Mesenteric fat pad (tissue), 1 donor: ENCODE data around the gene IRF5. TPM values are rescaled to one million over a fixed set of nuclear protein-coding genes. Genes with fewer than 3 reads are reported as not detected.
A peak's percentile ranks its signal among the peaks of the same experiment; 100 is the strongest.

Experiments used
- DNase-seq: peaks from one replicate; pipeline ENCODE4 v3.0.0-alpha.2; 2020; ENCODE audit warnings: low spot score
- total RNA-seq: library from RNA; stranded (reverse); fragmentation: NEBNext Ultra II Directional; extraction: Animal tissue kit (Norgen Biotek cat#: 25700); gene quantifications from one replicate; pipeline ENCODE4 v1.2.1, GENCODE V29; 2021
- donor health status: DM: yes; HTN: yes; CAD: no.

IRF5 gene
- total RNA-seq, 1 donor from 2014 or later, result 17.3 TPM

GRCh38 chr7:128906001-128906765, 31.5 kb upstream of the IRF5 start:
- peak; percentile 85 for DNase-seq

DNA sequence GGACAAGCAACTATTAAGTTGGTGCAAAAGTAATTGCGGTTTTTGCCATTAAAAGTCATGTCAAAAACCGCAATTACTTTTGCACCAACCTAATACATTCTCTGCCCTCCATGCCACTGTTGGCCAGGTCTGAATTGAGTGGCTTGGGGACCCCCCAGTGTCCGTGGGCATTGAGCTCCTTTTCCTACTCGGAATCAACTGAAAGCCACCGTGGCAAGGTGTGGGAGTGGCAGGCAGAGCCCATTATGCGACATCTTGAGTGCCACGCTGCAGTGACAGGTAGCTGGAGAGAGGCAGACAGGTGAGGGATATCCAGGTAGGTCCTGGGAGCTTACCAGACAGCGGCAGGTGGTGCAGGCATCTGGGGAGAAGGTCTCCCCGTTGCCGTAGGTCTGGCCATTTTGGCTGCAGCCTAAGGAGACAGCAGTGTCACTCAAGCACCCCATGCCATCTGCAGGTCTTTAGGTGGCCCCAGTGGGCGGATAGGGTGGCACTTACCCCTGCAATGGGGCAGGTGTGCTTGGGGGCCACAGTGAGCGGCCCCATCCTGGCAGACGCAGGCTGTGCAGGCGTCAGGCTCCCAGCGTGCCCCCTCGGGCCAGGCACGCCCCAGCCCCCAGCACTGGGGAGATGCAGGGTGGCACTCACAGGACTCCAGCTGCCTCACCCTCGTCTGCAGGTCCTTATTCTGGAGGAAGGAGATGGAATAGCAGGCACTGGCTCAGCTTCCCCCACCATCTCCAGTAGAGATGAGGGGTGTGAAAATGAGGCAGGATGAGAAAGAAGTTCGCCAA, 30.8 kb upstream of the IRF5 start:
- DNase-seq, result peak; percentile 75

DNA sequence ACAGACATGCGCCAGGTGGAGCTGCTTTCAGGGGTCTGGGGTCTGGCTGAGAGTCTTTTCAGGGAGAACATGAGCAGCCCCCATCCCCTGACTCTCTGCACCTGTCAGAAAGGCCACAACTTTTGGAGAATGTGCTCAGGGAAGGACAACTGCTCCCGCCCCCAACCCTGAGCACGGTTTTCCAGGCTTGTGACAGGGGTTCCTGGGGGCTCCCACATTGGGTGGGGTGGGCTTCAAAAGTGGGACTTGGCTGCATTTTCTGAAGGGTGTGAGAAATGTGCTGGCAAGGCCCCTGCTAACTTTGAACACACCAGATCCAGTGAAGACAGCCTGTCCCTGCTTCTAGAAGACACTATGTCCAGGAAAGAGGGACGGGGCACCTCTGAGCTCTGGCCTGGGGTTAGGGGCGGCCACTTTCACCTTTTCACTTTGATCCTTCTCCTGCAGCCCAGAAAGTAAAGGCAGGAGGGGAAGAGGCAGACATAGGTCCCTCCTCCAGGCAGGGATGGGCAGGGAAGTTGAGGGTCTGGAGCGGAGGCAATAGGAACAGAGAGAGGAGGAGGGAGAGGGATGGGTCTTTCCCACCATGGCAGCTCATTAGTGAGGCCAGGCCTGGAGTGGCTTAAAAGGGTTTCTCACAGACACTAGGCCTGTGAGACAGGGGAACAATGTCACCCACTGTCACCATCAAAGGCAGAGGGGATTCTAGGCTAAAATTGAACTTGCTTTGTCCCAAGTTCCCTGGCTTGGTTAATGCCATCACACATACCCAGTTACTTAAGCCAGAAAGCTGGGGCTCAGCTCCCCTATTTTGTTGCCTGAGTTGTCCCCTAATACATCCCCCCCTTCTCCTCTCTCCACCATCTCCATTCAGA, 28.7 kb upstream of the IRF5 start:
- peak; percentile 73 for DNase-seq

DNA sequence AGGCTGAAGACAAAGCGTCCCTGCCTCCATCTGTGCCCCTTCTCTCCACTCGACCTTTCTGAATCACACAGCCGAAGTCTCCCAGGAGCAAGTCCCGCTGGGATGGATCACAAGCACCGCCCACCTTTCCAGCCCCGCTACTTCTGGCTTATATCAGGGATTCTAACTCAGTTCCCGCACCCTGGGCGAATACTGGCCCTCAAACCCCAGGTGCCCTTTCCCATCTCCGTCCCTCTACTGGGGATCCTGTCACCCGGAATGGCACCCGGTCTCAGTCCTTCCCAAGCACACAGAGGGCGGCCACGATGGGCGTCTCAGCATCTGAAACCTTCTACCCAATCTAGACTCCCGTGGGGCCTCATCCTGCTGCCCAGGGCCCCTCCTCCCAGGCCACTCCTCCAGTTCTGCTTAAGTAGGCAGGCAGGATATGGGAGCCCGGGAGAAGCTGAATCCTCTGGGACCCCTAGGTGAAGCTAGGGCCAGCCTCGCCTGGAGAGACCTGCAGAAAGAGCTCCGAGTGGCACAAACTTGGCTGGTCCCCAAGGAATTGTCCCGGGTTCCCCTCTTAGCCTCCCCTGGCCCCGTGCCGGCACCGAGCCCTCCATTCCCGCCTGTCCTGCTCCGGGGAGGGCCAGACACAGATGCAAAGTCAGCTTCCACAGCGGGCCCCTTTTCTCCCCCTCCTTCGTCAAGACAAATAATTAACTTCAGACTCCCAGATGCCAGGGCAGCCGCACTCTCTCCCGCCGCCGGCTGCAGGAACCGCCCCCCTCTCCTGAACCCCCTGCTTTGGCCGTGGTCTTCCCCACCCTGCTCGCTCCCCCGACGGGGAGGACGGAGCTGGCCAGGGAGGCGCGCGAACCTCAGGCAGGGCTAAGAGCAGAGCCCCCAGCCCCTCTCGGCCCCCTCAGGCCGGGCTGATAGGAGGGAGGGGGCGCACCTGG, 27.8 kb upstream of the IRF5 start:
- DNase-seq, result peak; percentile 88

DNA sequence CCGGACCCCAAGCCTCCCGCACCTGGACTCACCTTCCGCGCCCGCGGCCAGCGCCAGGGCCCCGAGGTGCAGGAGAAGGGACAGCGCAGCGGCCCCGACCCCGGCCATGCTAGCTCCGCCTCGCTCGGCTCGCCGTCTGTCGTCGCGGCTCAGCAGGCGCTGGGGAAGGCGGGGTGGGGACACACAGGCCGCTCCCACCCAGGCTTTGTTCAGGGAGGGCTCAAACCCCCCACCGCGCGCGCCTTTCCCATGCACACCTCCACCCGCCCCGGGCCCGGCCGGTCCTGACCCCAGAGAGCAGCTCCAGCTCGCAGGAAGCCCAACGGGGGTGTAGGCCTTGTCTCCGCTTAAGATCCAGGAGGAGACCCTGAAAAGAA, 27.2 kb upstream of the IRF5 start, which contains the start of gene KCP:
TSS of gene KCP (minus strand) at position 141 of the 377 bp plus-strand sequence. CDS start at position 108, 33 bp downstream.
- peak; percentile 84 for DNase-seq

DNA sequence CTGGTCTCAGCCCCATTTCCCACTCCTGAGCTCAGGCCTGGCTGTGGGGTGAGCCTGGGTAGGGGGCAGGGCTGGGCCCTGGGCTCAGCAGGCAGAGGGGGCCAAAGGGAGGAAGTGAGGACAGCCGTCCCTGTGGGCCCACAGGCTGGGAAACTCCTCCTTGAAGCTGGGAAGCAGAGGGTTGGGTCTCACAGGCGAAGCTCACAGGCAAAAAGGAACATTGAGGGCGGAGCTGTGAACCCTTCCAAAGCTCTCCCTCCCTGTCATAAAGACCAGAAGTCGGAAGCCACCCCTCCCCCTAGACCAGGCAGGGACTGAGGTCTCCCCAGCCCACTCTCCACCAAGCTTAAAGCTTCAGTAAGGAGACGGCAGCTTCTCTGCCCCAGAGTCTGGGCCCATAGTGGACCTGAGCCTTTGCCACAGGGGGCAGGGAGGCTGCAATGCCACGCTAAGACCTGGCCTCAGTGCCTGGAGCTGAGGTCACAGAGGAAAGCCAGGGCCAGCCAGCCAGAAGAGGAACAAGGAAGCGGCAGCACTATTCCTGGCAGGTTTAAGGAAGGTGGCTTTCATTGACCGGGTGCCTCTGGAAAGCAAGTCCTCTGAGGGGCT, 26.2 kb upstream of the IRF5 start:
- peak; percentile 85 for DNase-seq

GRCh38 chr7:128912281-128912680, 25.4 kb upstream of the IRF5 start:
- peak; percentile 64 for DNase-seq

DNA sequence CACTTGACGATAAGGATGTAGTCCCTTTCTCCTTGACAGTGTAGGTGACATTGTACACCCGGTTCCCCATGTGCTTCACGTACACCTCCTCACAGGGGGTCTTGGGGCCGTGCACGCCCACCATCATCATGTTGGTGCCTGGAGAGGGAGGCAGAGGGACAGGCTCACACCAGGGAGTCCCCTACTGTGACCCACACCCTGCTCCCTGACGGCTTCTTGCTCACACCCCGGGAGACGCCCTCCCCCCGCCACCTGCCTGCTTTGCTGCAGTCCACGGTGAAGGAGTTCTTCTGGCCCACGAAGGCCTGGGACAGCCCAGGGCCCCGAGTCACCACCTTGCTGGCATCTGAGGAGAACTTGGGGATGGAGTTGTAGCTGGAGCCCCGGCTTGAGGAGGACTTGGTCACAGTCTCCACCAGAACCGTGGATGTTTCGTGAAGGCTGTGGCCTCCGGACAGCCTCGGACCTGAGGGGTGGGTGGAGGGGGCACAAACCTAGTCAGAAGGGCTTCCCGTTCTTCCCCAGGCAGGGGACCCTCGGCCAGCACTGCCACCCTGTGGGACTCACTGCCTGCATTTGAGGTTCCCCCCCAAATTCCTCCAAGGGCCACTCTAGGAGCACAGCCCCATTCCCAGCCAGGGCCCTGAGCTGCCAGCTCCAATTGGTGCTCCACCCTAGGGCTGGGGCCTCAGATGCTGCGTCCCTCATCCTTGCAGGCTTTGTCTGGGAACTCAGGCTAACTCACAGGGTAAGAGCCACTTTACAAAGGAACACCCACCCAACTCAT, 24.8 kb upstream of the IRF5 start:
- peak; percentile 68 for DNase-seq

- peak; percentile 60 for DNase-seq
These were observed 23.7 kb upstream of the IRF5 start for GRCh38 chr7:128913870-128914565.

DNA sequence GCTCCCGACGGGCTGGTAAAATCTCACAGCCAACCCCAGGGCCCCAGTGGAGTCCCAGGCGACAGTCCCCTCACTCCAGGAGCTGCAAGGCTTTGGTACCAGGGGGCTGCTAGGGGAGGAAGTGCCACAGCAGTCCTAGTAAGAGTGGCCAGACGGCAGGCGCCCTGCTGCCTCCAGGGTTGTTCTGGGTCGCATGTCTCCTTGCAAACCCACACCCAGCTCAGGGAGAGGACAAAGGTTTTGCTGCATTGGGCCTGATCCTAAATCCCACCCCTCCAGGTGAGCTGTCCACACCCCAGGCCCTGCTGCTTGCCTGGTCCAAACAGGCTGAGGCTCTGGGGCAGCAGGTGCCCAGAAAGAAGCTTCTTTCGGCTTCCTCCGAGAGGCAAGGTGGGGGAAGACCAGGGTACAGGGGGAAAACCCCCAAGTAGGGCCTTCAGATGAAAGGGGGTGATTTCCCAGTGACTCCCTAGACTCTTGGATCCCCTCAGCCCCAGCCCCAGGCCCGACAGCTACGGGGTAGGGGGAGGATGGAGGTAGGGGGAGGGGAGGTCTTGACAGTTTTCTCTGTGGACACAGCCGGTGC, 23.1 kb upstream of the IRF5 start:
- peak; percentile 72 for DNase-seq

- DNase-seq, result peak; percentile 64
These were observed 22.4 kb upstream of the IRF5 start for GRCh38 chr7:128915271-128915819.

DNA sequence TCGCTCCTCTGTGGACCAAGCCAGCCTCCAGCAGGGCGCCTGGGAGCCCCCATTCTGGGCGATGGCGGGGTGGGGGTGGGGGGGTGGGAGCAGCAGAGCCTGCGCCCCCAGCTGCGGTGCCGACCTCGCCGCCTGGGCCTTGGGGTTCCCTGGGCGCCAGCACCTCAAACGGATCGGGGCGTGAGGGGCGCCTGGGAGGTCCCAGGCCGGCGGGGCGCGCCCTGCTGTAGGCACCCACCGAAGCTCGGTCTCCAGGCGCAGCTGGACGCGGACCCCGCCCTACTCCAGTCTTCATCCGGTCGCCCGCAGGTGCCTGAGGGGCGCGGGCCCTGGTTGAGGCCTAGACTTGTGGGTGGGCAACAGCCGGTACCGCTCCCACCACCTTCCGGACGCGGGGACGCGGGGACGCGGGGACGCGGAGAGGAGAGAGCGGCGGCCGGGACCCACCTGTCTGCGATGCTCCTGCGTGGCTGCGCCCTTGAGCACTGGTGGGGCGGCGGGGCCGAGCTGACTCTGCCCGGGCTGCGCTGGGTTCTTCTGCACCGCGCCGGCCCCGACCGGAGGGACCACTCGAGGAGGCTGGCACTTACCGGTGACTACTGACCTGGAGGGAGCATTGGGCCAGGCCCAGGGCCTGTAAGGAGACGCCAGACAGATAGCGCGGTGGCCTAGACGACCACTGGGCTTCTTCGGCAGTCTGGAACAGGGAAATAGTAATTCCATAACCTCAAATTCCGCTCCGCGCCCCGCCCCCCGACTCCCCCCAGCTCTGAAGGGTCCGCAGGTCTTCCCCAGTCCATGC, 21.7 kb upstream of the IRF5 start:
- peak; percentile 86 for DNase-seq

- no peak for DNase-seq
These were observed 21.1 kb upstream of the IRF5 start for GRCh38 chr7:128916643-128916915.

- peak; percentile 75 for DNase-seq
These were observed 20.6 kb upstream of the IRF5 start for GRCh38 chr7:128917122-128917521.

- DNase-seq, result peak; percentile 72
These were observed 19.6 kb upstream of the IRF5 start for GRCh38 chr7:128918016-128918665.

GRCh38 chr7:128919241-128919640, 18.5 kb upstream of the IRF5 start:
- DNase-seq, result peak; percentile 75
